Measurements from ENCODE around the gene TBC1D14.

The TBC1D14 gene

GRCh38 chr4:6961496-6962210 lies 52.0 kb downstream of the TBC1D14 start:
- no peak overlapping the region for H3K27ac ChIP-seq
- TF ChIP-seq CTCF (IDR thresholded peaks at IDR 0.05): no peak
- no peak for TF ChIP-seq ZFX (IDR thresholded peaks at IDR 0.05; ENCODE audit: borderline replicate concordance)

- H3K27ac ChIP-seq: no peak overlapping the region
- no peak for TF ChIP-seq ZFX (IDR thresholded peaks at IDR 0.05; ENCODE audit: borderline replicate concordance)
- TF ChIP-seq CTCF (IDR thresholded peaks at IDR 0.05): no peak
These were observed 52.8 kb downstream of the TBC1D14 start for GRCh38 chr4:6962211-6963041.

- TF ChIP-seq ZFX (IDR thresholded peaks at IDR 0.05; ENCODE audit: borderline replicate concordance) (no peak), CTCF (IDR thresholded peaks at IDR 0.05) (no peak)
- no peak overlapping the region for H3K27ac ChIP-seq
These were observed 53.5 kb downstream of the TBC1D14 start for GRCh38 chr4:6963139-6963611.

GRCh38 chr4:6964858-6965257 lies 55.2 kb downstream of the TBC1D14 start:
- no peak overlapping the region for H3K27ac ChIP-seq
- TF ChIP-seq ZFX (IDR thresholded peaks at IDR 0.05; ENCODE audit: borderline replicate concordance): no peak
- TF ChIP-seq CTCF (IDR thresholded peaks at IDR 0.05): no peak

GRCh38 chr4:6965329-6965728 lies 55.7 kb downstream of the TBC1D14 start:
- TF ChIP-seq CTCF (IDR thresholded peaks at IDR 0.05) (no peak), ZFX (IDR thresholded peaks at IDR 0.05; ENCODE audit: borderline replicate concordance) (no peak)
- H3K27ac ChIP-seq: no peak overlapping the region

GRCh38 chr4:6967846-6968340 lies 58.3 kb downstream of the TBC1D14 start:
- no peak overlapping the region for H3K27ac ChIP-seq
- TF ChIP-seq ZFX (IDR thresholded peaks at IDR 0.05; ENCODE audit: borderline replicate concordance) (no peak), CTCF (IDR thresholded peaks at IDR 0.05) (no peak)

GRCh38 chr4:6968496-6968895 lies 58.9 kb downstream of the TBC1D14 start:
- H3K27ac ChIP-seq: no peak overlapping the region
- TF ChIP-seq CTCF (IDR thresholded peaks at IDR 0.05) (no peak), ZFX (IDR thresholded peaks at IDR 0.05; ENCODE audit: borderline replicate concordance) (no peak)
